ENCODE results near the gene RPE65. TPM values are rescaled to one million over a fixed set of nuclear protein-coding genes. Genes with fewer than 3 reads are reported as not detected.

Gene RPE65
- total RNA-seq, 3 donors from 2014 or later = not detected

DNA sequence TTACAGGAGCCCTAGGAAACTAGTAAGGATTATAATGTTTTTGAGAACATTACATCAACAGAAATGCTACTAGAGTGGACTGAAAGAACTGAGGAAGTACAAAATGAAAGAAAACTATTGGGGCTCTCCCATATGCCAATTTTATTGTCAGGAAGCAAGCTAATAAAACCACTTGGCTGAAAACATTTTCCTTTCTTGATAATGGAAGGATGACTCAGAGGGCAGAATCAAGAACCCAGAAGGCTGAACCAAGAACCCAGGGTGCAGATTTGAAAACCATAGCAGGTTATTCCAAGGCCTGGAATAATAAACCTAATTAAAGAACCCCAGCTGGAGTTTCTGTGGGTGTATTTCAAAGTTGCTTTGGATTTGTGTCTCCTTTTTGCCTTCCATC is 70.7 kb downstream of the RPE65 start:
- H3K9me3 ChIP-seq = no peaks in the 10 kb centered on the region
- no peak for DNase-seq
- H3K36me3 ChIP-seq (ENCODE audit: low read depth) = no peaks in the 10 kb centered on the region
- intact Hi-C loops (cut with DNase I, micrococcal nuclease) = no loop called here
- TF ChIP-seq CTCF (IDR thresholded peaks at IDR 0.05) = no peak
- no peaks in the 10 kb centered on the region for H3K4me1 ChIP-seq (ENCODE audit: low read depth)
- H3K4me3 ChIP-seq = no peak overlapping the region
- ATAC-seq = peak; percentile 7

Other genes with a start within 250 kb of the RPE65 start
- 100 to 1,000 TPM; 100 to 182 (median 118) TPM for gene WLS, start 217.4 kb downstream of the RPE65 start, total RNA-seq
- 1 to 10 TPM; 1.9 to 9.2 (median 2.5) TPM for gene DEPDC1, start 47.1 kb upstream of the RPE65 start, total RNA-seq

Data from mucosa of descending colon (tissue), 3 donors.